HG02588 (cell line): Measurements from ENCODE around the gene CAMKK2.
"Not testable (repeated sequence)": the region's sequence is repeated elsewhere in the genome, so short reads cannot be mapped to it uniquely, and the experiment has no call there.

ENCODE experiments used
- ATAC-seq: cut with Tn5 transposase; IDR thresholded peaks from one replicate; pipeline ENCODE4 v1.9.1; 2021; ENCODE audit warnings: mild to moderate bottlenecking, moderate library complexity; ENCODE audit not compliant: unreplicated experiment

Gene CAMKK2

DNA sequence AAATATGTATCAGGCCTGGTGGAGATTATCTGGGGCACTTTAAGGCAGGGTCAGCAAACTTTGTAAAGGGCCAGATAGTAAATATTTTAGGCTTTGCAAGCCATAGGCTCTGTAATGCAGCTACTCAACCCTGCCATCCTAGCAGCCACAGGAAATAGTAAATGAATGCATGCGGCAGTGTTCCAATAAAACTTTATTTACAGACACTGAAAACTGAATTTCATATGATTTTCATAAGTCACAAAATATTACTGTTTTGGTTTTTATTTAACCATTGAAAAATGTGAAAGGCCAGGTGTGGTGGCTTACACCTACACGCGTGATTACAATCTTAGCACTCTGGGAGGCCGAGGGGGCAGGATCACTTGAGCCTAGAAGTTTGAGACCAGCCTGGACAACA is 3.2 kb upstream of the CAMKK2 start:
- ATAC-seq = no peak

DNA sequence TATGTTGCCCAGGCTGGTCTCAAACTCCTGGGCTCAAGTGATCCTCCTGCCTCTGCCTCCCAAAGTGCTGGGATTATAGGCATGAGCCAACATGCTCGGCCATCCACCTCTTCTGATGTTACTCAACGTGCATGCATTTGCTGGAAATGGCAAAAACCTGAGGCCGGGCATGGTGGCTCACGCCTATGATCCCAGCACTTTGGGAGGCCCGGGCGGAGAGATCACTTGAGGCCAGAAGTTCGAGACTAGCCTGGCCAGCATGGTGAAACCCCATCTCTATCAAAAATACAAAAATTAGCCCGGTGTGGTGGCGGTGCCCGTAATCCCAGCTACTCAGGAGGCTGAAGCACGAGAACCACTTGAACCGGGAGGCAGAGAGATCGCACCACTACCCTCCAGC is 1.9 kb upstream of the CAMKK2 start:
- not testable (repeated sequence) for ATAC-seq

DNA sequence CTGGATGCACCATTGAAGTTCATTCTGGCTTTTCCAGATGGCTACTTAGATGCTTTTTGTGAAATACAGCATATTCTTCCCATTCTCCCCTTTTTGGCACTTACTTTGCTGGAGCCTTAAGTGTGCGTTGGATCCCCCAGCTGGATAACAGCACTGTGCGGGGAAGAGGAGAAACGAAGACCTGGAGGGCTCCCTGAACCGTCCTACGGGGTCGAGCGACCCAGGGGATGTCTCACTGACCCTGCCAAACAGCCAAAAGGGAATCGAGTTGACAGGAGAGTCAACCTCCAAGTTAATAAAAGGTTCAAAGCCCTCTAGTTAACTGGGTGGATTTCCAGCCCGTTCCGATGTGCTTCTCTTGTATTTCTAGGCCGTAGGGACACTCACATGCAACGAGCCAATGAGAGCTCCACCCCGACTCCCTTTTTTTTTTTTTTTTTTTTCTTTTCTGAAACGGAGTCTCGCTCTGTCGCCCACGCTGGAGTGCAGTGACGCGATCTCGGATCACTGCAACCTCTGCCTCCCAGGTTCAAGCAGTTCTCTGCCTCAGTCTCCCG is 1.0 kb upstream of the CAMKK2 start:
- peak; percentile 3 for ATAC-seq

DNA sequence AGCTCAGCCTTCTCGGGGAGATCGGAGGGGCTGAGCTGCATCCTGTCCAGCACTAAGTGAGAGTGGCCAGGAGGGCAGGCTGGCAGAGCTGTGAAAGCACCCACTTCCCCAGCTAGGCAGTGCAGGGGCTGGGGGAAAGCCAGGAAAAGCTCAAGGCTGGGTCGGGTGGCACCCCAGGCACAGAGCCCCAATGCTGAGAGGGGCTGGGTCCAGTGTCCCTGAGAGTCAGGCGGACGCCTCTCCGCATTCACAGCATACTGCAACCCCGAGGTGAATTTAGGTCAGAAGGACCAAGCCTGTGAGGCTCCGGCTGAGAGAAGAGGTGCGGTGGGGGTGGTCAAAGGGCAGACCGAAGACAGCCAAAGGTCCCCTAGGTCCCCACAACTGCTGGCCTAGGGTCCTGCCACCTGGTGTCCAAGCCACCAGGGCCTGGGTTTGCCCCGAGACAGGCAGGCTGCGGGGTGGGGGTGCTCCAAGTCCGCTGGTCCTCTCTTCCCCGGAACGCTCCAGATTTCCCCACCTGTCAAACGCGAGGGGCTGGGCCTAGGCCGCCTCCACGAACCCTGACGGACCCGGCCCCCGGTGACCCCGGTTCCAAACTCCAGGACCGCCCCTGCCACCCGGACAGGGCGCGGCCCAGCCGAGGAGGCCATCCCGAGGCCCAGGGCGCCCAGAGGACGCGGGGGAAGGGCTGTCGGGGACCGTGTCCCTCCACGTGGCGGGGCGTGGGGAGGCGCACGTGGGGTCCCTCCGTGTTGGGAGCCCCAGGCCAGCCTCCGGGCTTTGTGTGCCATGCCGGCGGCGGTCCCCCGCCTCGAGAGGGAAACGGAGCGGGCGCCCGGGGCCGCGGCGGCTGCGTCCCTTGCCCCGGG is 527 bp downstream of the CAMKK2 start:
- ATAC-seq = peak; percentile 22

DNA sequence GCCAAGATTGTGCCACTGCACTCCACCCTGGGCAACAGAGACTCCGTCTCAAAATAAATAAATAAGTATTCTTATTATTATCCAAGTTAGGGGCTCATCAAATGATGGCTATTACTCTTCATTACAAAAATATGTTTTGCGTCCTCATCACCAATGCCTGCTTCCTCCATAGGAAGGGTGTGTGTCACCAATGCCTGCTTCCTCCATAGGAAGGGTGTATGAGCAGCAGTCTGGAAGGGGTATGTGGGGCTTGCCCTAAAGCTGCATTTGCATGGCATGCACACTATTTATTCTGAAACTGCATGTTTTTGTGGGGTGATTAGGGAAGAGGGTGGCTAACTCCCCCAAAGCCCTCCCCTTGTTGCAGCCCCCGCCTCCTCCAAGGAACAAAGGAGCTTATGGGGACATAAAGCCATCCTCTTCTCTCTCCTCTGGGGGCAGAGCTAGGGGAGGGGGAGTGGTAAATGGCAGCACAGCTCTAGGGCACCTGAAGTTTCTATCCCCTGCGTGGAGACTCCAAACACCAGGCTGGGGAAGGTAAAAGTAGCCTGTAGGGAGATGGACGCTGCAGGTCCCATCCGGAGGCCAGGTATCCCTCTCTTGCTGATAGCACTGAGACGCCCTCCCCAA is 1.3 kb downstream of the CAMKK2 start:
- no peak for ATAC-seq

DNA sequence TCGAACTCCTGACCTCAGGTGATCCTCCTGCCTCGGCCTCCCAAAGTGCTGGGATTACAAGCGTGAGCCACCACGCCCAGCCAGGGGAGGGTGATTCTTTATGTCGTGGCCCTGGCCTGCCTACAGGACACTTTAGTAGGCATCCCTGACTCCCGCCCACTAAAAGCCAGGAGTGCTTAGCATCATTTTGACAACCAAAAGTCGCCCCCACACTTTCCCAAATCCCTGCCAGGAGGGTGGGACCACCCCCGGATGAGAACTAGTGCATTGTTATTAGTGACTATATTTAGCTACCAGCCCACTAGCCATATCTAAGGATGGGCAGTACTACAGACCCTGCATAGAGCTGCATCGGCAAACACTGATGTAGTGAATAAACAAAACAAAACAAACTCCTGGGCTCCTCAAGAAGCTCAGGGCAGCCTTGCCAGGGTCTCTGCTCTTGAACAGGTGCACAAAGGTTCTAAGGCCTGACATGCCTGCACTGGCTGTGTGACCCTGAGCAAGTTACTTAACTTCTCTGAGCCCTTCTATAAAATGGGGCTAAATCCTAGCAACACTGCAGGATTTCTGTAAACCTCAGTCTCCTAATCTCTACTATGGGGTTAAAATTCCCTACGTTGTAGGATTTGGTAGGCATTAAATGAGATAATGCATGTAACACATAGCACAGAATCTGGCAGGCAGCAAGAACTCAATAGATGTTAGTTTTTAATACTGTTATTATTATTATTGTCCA is 2.2 kb downstream of the CAMKK2 start:
- no peak for ATAC-seq

DNA sequence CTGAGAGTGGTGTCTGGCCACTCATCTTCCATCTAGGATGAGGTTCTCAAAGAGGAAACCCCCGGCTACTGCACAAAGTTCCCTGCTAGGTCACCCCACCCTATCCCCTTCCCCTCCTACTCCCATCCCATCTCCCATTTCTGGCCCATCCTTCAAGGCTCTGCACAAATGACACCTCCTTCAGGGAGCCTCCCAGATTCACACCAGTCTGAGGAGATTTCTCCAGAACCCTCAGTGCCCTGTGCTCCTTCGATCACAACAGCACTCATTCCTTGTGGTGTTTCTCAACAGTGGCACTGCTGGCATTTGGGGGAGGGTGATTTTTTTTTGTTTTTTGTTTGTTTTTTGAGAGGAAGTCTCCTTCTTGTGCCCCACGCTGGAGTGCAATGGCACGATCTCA is 2.9 kb downstream of the CAMKK2 start:
- no peak for ATAC-seq

DNA sequence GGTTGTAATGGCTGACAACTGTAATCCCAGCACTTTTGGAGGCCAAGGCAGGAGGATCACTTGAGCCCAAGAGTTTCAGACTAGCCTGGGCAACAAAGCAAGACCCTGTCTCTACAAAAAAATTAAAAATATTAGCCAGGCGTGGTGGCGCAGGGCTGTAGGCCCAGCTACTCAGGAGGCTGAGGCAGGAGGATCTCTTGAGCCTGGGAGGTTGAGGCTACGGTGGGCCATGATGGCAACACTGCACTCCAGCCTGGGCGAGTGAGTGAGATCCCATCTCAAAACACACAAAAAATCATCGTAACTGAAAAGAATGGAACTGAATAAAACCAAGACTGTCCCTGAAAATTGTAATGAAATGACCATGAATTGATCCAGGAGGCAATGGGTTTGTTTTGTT is 6.1 kb downstream of the CAMKK2 start:
- ATAC-seq = no peak

DNA sequence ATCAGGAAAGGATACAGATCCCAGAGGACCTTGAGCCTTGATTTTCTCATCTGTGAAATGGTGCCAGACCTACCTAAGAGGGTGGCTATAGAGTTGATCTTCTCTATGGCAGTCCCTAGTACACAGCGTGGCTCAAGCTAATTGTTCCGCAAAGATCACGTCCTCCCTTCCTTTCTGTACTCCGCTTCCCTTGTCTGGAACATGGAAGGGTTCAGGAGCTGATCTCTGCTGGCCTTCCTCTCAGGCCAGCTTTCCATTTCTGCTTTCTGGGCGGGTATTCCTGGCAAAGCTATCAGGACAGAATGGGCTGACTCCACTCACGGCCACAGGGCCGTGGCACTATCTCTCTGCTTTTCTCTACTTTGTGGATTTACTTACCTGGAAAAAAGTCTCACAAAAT is 6.5 kb downstream of the CAMKK2 start:
- ATAC-seq = no peak

DNA sequence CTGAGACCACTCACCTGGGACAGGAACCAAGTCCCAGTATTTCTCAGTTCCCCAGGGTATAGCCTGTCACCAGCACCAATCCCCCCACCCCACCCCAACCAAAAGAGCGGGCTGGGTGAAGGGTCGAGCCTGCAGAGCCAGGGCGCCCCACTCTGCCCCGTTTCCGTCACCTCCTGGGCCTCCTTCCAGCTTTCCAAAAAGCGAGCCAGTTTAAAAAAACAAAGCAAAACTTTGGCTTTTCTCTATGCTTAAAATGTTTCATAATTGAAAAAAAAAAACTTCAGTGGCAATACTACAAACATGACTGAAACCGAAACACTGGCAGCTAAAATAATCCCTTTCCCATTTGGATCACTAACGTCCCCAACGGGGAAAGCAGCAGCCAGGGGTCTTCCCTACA is 7.5 kb downstream of the CAMKK2 start:
- ATAC-seq = no peak

DNA sequence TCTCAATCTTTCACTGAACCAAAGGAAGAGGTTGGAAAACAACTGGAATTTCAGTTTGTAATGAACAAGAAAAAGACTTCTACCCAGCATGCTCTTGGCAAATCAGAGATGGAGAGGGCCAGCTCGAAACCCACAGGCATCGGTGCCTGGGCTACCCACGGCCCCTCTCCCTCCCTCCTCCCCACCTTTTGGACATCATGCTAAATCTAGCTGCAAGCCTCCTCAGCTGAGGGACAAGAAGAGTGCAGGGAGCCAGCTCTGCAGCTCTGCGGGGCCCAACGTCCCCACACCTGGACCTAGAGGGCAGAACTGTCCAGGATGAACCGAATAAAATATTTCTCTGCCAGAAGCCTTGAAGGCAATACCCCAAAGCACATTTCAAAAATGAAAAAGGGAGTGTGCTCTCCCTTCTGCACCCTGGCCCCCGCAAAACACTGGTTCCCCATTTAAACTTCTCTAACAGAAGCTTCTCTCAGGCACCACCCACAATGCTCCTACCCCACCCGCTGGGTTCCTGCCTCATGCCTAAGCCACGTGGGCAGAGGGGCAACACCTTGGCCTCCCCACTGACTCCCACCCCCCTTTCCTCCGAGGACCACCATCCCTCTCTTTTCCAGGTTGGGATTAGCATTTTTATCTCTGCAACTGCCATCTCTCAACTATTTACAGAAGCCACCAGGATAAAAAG is 8.2 kb downstream of the CAMKK2 start:
- ATAC-seq = no peak

DNA sequence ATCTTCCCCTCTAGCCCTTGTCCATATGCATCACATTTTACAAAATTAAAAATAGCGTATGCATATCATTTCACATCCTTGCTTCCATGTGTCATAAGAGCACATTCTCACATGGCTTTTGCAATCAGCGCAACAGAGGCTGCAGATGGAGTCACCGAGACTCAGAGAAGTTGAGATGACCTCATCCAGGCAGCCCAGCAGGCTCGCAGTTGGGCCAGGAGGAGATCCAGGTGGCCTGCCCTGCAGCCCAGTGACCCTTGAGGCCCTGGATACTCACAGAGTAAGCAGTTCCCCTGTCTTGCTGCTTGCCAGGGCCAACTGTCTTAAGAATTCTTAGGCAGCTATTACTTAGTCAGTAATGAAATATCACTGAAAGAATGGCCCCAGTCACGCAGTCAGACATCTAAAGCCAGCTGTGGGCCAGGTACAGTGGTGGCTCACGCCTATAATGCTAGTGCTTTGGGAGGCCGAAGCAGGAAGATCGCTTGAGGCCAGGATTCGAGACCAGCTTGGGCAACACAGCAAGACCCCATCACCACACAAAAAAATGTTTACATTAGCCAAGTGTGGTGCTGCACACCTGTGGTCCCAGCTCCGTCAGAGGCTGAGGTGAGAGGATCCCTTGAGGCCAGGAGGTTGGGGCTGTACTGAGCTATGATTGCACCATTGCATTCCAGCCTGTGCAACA is 9.1 kb downstream of the CAMKK2 start:
- ATAC-seq = no peak

DNA sequence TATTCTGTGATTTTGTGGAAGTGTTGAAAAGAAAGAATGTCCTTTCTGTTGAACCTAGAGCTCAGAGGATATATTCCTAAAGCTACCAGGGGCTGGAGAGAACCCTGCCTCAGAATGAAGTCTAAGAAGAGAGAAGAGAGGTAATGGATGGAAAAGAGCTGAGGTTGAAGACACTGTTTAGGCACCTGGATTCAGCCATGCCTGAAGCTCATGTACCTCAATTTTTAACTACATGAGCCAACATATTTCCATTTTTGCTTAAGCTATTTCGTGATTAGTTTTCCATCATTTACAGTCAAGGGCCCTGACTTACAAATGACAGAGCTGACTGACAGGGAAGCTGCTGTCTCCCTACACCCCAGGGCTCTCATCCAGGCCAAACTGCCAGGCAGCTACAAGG is 10.7 kb downstream of the CAMKK2 start:
- no peak for ATAC-seq

DNA sequence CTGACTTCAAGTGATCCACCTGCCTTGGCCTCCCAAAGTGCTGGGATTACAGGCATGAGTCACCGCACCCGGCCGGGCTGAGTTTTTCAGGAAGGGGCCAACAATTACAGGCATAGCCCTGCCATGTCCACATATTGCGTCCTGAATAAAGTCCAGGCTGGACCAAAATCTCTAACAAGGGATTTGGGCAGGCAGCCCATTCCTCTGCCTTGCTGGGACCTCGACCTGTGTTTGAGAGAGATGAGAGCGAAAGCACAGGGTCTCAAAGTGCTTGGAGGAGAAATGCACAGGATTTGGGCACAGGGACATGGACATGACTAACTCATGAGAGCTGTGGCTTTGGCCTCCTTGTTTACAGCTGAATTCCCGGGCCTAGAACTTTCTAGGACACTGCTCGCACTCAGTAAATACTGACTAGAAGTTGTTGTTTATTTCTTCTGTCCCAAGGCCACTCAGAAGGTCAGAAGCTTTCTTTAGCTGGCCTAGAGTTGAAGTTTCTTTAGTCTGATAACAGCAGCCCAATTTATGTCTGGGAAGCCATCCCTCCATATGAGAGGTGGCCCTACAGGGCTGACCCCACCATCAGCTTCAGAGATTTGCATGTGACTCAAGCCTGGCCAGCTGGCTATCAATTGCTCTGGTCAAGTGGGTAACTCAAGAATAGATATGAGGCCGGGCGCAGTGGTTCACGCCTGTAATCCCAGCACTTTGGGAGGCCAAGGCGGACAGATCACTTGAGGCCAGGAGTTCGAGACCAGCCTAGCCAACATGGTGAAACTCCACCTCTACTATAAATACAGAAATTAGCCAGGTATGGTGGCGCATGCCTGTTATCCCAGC is 11.7 kb downstream of the CAMKK2 start:
- no peak for ATAC-seq

DNA sequence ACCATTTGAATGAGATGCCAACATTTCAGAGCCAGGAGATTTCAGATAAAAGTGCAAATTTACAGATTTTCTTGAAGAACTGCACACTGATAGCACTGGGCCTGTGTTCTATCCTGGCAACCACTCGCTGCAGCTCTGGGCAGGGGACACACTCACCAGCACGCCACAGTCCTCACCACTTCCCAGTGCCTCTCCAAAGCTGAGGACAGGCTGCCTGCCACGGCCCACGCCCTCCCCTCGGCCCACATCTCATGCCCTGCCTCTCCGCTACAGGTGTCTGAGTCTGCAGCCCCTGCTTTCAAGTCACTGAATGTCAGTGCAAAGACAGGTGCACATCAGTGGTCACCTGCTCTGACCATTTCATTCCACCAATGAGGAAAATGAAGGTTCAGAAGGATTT is 12.7 kb downstream of the CAMKK2 start:
- no peak for ATAC-seq

DNA sequence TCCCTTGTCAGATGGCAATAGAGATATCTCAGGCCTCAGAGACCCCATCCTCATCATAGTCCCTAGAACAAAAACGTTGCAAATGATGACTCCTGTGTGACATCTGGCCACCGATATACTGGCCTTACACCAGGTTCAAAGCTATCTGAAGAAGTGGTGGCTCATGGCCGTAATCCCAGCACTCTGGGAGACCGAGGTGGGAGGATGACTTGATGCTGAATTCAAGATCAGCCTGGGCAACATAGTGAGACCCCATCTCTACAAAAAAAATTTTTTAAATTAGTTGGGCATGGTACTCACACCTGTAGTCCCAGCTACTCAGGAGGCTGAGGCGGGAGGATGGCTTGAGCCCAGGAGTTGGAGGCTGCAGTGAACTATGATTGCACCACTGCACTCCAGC is 13.1 kb downstream of the CAMKK2 start:
- ATAC-seq = no peak

DNA sequence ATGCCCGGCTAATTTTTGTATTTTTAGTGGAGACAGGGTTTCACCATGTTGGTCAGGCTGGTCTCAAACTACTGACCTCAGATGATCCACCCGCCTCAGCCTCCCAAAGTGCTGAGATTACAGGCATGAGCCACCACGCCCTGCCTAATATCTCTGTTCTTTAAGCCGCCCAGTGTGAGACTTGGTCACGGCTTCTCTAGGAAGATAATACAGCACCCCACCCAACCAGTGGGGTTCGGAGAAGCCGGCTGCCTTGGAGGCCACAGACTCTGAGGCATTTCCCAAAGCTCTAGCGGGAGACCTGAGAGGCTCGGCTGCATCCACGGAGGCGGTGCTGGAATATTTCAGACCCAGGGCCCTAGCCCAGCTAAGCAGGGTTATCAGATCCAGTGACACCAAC is 13.6 kb downstream of the CAMKK2 start:
- ATAC-seq = not testable (repeated sequence)

DNA sequence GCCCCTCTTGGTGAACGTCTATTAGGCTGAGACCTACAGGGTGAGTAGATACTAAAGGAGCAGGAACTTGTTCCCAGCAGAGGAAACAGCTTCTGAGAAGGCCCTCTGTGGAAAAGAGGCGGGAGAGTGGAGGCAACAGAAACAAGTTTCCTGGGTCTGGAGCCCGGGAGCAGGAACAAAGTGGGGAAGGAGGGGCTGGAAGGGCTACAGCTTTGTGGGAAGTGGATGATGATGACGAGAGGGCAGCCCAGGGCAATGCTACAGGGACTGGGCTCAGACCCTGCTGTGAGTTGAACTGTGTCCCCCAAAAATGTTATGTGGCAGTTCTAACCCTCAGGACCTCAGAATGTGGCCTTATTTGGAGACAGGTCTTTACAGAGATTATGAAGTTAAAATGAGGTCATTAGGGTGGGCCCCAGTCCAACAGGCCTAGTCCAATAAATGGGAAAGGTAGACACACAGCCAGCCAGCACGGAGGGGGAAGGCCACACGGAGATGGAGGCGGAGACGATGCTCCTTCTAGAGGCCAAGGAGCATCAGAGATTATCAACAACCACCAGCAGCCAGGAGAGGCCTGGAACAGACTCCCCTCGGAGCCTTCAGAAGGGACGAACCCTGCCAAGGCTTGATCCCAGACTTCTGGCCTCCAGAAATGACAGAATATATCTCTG is 14.3 kb downstream of the CAMKK2 start:
- ATAC-seq = no peak

DNA sequence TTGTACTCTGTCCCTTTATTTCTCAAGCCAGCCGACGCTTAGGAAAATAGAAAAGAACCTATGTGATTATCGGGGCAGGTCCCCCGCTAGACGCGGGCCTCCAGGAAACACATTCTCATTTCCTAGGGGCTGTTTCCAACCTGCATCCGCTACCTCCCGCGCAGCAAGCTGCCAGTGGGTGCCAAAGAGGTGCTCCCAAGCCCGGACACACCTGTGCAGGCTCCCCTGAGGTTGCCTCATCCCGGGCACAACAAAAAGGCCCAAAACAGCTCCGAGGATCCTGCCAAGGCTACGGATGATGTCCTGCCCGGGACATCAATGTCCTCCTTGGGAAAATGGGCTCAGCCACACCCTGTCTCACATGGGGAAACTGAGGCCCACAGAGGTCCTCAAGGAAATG is 15.4 kb downstream of the CAMKK2 start:
- ATAC-seq = not testable (repeated sequence)
